ENCODE measurements around the gene NPSR1. TPM values are rescaled to one million over a fixed set of nuclear protein-coding genes. Genes with fewer than 3 reads are reported as not detected.

The NPSR1 gene
- total and polyA plus RNA-seq, 9 of the 15 experiments (the other 6 are each of a cell fraction or from before 2014, with no cell fraction given) = not detected

DNA sequence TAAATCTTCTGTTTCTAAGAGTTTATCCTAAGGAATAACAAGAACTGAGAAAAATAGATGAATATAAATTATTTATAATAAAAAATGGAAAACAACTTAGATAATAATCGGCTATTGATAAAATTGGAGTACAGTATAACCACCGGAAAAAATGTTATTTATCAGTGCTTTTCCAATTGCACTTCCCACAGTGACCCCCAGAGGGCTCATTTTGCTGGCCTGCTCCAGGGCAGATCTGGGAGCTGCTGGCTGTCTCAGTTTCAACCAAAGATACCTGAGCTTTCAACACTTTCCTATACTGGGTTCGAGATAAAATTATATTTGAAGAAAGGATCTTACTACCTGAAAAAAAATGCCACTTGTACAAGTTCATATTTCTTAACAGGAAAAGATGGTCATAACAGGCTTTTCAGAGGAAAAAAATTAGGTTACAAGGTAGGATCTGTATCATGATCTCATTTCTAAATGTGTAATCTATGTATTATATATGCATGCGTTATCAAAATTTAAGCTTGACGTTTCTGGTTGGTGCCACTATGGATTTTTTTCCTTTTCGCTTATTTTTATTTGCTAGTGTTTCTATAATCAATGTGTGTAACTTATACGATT is 165.7 kb downstream of the NPSR1 start (continued):
- TF ChIP-seq, protein P1, sequence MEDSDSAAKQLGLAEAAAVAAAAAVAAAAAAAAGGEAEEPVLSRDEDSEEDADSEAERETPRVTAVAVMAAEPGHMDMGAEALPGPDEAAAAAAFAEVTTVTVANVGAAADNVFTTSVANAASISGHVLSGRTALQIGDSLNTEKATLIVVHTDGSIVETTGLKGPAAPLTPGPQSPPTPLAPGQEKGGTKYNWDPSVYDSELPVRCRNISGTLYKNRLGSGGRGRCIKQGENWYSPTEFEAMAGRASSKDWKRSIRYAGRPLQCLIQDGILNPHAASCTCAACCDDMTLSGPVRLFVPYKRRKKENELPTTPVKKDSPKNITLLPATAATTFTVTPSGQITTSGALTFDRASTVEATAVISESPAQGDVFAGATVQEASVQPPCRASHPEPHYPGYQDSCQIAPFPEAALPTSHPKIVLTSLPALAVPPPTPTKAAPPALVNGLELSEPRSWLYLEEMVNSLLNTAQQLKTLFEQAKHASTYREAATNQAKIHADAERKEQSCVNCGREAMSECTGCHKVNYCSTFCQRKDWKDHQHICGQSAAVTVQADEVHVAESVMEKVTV (CRISPR knock-in tag; IDR thresholded peaks at IDR 0.05) = peak; percentile 54; the same call in 1 of the 2 replicates
- peak; percentile 69 to 72 for TF ChIP-seq RAD21 (CRISPR knock-in tag; conservative IDR thresholded peaks at IDR 0.05 in 1 of 2, IDR thresholded peaks at IDR 0.05 in 1 of 2)

DNA sequence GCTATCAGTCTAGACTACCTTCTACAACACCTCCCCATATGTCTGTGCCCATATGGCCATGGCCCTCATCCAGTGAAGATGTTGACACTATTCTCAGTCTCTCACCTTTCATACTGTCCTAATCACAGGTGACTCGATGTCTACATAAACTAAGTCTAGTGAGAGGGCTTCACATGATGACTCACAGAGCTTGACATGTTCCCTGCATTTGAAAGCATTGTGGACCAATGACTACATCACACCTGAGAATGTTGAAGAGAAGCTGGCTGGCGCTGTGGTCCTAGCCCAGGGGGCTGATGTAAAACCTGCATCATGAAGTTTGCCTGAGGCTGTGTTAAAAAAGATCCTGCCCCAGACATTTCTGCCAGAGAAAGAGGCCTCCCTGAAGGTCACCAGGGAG is 167.2 kb downstream of the NPSR1 start:
- CTCF ChIA-PET (ENCODE audit: low intra/inter-chr PET ratio) = no interaction called here
- no peak overlapping the region for H2AFZ ChIP-seq (ENCODE audit: low read depth, low read length)
- no peak overlapping the region for H3K4me2 ChIP-seq (ENCODE audit: insufficient read depth, low read length)
- H3K9ac ChIP-seq (ENCODE audit: insufficient read depth in 1 of 2, low read depth in 2 of 2, low read length in 2 of 2) = no peak overlapping the region
- no peaks in the 10 kb centered on the region for H3K4me1 ChIP-seq (replicated peaks in 1 of 2; ENCODE audit: control insufficient read depth in 2 of 2, insufficient read depth in 2 of 2, low read length in 2 of 2)
- POLR2A ChIA-PET = no interaction called here
- no peaks in the 10 kb centered on the region for H3K36me3 ChIP-seq (ENCODE audit: control insufficient read depth, insufficient read depth, low read length)
- H3K79me2 ChIP-seq (ENCODE audit: control insufficient read depth, insufficient read depth, low read length) = no peaks in the 10 kb centered on the region
- WGBS (ENCODE audit: insufficient coverage, low coverage, missing lambda C conversion rate) = 0% methylated on average over 2 of the region's 2 CpGs
- no peak overlapping the region for H3K4me3 ChIP-seq
- H3K27ac ChIP-seq (ENCODE audit: extremely low read depth, low read depth, low read length) = no peak overlapping the region
- no peak for DNase-seq (ENCODE audit: extremely low read depth in 1 of 4, low spot score in 3 of 4)
- H4K20me1 ChIP-seq (replicated peaks; ENCODE audit: control insufficient read depth, insufficient read depth, low read length) = no peaks in the 10 kb centered on the region; the same call in 1 of the 2 replicates
- no TSS peak for BruUV-seq (replicated peaks)
- H3K27me3 ChIP-seq (ENCODE audit: control insufficient read depth in 2 of 2, insufficient read depth in 2 of 2, low read length in 2 of 2) = no peaks in the 10 kb centered on the region; a peak in 1 of 5 replicates
- FAIRE-seq = no peak
- H3K9me1 ChIP-seq (ENCODE audit: control insufficient read depth, insufficient read depth, low read length) = no peaks in the 10 kb centered on the region
- intact Hi-C loops (cut with micrococcal nuclease) = loop anchor here (10.0 kb wide), 1 partner anchor 800 kb away; no protein-coding TSS in a partner anchor
- ATAC-seq = no peak
- H3K9me3 ChIP-seq (replicated peaks; ENCODE audit: control insufficient read depth, insufficient read depth, low read depth, low read length) = no peaks in the 10 kb centered on the region
- in situ Hi-C loops (cut with MboI) = no loop called here
- TF ChIP-seq ZNF586 (CRISPR knock-in tag; conservative IDR thresholded peaks at IDR 0.05) (no peak), ZNF696 (CRISPR knock-in tag; conservative IDR thresholded peaks at IDR 0.05) (no peak), HMG20A (CRISPR knock-in tag; conservative IDR thresholded peaks at IDR 0.05) (no peak), ZBTB17 (CRISPR knock-in tag; IDR thresholded peaks at IDR 0.05) (no peak), ZNF444 (CRISPR knock-in tag; IDR thresholded peaks at IDR 0.05) (no peak), ZNF217 (CRISPR knock-in tag; IDR thresholded peaks at IDR 0.05) (no peak), C11orf30 (IDR thresholded peaks at IDR 0.05; ENCODE audit: low read depth) (no peak), TBL1XR1 (IDR thresholded peaks at IDR 0.05; ENCODE audit: low read length in 2 of 2) (no peak), NR2F6 (CRISPR knock-in tag; IDR thresholded peaks at IDR 0.05) (no peak), MAFK (IDR thresholded peaks at IDR 0.05; ENCODE audit: low read length) (no peak), NCOA6 (IDR thresholded peaks at IDR 0.05) (no peak), PURB (CRISPR knock-in tag; IDR thresholded peaks at IDR 0.05; ENCODE audit: low read depth) (no peak)
- TF ChIP-seq, protein P2, sequence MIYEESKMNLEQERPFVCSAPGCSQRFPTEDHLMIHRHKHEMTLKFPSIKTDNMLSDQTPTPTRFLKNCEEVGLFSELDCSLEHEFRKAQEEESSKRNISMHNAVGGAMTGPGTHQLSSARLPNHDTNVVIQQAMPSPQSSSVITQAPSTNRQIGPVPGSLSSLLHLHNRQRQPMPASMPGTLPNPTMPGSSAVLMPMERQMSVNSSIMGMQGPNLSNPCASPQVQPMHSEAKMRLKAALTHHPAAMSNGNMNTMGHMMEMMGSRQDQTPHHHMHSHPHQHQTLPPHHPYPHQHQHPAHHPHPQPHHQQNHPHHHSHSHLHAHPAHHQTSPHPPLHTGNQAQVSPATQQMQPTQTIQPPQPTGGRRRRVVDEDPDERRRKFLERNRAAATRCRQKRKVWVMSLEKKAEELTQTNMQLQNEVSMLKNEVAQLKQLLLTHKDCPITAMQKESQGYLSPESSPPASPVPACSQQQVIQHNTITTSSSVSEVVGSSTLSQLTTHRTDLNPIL (CRISPR knock-in tag; IDR thresholded peaks at IDR 0.05) = no peak
- TF ChIP-seq, protein P3, sequence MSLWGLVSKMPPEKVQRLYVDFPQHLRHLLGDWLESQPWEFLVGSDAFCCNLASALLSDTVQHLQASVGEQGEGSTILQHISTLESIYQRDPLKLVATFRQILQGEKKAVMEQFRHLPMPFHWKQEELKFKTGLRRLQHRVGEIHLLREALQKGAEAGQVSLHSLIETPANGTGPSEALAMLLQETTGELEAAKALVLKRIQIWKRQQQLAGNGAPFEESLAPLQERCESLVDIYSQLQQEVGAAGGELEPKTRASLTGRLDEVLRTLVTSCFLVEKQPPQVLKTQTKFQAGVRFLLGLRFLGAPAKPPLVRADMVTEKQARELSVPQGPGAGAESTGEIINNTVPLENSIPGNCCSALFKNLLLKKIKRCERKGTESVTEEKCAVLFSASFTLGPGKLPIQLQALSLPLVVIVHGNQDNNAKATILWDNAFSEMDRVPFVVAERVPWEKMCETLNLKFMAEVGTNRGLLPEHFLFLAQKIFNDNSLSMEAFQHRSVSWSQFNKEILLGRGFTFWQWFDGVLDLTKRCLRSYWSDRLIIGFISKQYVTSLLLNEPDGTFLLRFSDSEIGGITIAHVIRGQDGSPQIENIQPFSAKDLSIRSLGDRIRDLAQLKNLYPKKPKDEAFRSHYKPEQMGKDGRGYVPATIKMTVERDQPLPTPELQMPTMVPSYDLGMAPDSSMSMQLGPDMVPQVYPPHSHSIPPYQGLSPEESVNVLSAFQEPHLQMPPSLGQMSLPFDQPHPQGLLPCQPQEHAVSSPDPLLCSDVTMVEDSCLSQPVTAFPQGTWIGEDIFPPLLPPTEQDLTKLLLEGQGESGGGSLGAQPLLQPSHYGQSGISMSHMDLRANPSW (CRISPR knock-in tag; IDR thresholded peaks at IDR 0.05) = no peak

Measured in K562 (cell line).